Measurements from ENCODE around the gene STARD4.

DNA sequence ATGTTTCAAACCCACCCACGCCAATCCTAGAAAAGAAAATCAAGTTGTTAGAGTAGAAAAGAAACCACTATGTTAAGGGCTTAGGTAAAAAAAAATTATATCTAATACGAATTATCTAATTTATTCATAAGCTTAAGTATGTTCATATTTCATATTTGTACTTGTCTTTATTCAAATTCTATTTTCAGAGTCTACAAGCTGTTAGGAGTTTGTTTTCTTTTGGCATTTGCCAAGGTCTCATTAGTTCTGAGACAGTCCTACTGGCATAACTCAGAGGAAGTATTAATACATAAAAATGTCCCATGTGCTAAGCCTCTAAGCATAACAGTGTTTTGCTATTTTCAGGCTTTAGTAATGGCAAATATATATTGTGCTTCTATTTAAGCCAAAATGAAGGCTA is 57.6 kb downstream of the STARD4 start:
- TF ChIP-seq, protein P1, sequence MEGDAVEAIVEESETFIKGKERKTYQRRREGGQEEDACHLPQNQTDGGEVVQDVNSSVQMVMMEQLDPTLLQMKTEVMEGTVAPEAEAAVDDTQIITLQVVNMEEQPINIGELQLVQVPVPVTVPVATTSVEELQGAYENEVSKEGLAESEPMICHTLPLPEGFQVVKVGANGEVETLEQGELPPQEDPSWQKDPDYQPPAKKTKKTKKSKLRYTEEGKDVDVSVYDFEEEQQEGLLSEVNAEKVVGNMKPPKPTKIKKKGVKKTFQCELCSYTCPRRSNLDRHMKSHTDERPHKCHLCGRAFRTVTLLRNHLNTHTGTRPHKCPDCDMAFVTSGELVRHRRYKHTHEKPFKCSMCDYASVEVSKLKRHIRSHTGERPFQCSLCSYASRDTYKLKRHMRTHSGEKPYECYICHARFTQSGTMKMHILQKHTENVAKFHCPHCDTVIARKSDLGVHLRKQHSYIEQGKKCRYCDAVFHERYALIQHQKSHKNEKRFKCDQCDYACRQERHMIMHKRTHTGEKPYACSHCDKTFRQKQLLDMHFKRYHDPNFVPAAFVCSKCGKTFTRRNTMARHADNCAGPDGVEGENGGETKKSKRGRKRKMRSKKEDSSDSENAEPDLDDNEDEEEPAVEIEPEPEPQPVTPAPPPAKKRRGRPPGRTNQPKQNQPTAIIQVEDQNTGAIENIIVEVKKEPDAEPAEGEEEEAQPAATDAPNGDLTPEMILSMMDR (IDR thresholded peaks at IDR 0.05): no peak
- TF ChIP-seq SIN3A (IDR thresholded peaks at IDR 0.05; ENCODE audit: borderline replicate concordance, low read depth, low read length) (no peak), CHD2 (IDR thresholded peaks at IDR 0.05; ENCODE audit: low read length, partially characterized antibody) (no peak), EZH2phosphoT487 (IDR thresholded peaks at IDR 0.05; ENCODE audit: borderline replicate concordance, low read depth) (no peak), POLR2AphosphoS5 (IDR thresholded peaks at IDR 0.05; ENCODE audit: low read depth, low read length) (no peak), EP300 (IDR thresholded peaks at IDR 0.05; ENCODE audit: borderline replicate concordance in 1 of 2, low read depth in 1 of 2, low read length in 1 of 2) (no peak), FOXJ3 (CRISPR knock-in tag; IDR thresholded peaks at IDR 0.05) (no peak)
- TF ChIP-seq, protein P2, sequence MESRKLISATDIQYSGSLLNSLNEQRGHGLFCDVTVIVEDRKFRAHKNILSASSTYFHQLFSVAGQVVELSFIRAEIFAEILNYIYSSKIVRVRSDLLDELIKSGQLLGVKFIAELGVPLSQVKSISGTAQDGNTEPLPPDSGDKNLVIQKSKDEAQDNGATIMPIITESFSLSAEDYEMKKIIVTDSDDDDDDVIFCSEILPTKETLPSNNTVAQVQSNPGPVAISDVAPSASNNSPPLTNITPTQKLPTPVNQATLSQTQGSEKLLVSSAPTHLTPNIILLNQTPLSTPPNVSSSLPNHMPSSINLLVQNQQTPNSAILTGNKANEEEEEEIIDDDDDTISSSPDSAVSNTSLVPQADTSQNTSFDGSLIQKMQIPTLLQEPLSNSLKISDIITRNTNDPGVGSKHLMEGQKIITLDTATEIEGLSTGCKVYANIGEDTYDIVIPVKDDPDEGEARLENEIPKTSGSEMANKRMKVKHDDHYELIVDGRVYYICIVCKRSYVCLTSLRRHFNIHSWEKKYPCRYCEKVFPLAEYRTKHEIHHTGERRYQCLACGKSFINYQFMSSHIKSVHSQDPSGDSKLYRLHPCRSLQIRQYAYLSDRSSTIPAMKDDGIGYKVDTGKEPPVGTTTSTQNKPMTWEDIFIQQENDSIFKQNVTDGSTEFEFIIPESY (IDR thresholded peaks at IDR 0.05; ENCODE audit: borderline replicate concordance, low read depth): no peak

All from SK-N-SH (cell line).